Measurements from ENCODE around the gene RPS4Y1.

DNA sequence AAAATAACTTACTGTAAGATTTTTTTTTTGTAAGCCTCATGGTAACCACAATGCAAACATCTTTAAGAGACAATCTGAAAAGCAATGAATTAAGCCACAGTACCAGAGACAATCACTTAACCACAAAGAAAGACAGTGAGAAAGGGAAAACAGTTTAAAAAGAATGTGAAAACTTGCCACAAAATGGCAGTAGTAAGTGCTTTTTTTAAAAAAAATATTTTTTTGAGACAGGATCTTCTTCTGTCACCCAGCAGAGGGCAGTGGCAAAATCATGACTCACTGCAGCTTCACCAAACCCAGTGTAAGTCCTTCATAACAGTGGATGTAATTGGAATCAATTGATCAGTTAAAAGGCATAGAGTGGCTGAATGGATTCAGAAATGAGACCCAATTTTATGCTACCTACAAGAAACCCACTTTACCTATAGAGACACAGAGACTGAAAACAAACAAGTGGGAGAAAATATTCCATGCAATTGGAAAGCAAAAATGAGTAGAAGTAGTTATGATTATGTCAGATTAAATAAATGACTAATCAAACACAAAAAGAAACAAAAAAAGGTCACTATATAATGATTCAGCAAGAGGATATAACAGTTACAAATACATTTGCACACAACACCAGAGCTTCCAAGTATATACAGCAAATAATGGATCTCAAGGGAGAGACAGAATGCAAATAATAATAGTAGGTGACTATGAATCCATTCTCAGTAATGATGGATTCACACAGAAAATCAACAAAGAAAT is 71.8 kb downstream of the RPS4Y1 start:
- TF ChIP-seq, protein P1, sequence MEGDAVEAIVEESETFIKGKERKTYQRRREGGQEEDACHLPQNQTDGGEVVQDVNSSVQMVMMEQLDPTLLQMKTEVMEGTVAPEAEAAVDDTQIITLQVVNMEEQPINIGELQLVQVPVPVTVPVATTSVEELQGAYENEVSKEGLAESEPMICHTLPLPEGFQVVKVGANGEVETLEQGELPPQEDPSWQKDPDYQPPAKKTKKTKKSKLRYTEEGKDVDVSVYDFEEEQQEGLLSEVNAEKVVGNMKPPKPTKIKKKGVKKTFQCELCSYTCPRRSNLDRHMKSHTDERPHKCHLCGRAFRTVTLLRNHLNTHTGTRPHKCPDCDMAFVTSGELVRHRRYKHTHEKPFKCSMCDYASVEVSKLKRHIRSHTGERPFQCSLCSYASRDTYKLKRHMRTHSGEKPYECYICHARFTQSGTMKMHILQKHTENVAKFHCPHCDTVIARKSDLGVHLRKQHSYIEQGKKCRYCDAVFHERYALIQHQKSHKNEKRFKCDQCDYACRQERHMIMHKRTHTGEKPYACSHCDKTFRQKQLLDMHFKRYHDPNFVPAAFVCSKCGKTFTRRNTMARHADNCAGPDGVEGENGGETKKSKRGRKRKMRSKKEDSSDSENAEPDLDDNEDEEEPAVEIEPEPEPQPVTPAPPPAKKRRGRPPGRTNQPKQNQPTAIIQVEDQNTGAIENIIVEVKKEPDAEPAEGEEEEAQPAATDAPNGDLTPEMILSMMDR (IDR thresholded peaks at IDR 0.05) = no peak
- no peak for TF ChIP-seq POLR2A (IDR thresholded peaks at IDR 0.05)

Data from testis (tissue), 2 donors.